Panc1 (cell line): ENCODE results near the gene PLXNA2. TPM values are rescaled to one million over a fixed set of nuclear protein-coding genes. Genes with fewer than 3 reads are reported as not detected.

Experiments
- ATAC-seq: fragments of 200-7000 bp; cut with Tn5 transposase; 2 replicates; pipeline ENCODE4 v1.9.1; 2020; ENCODE audit warnings: mild to moderate bottlenecking, moderate library complexity
- BruUV-seq: library from RNA; stranded (reverse); fragments of 400-500 nt; replicated peaks from 2 replicates; lab custom pipeline; 2021; lab: Mats Ljungman, UMichigan
- CTCF ChIA-PET: fragments of 300-600 bp; sonication (Branson Sonifier 250); formaldehyde crosslinking; loops from one replicate; lab custom pipeline; 2022; ENCODE audit warnings: antibody characterized with exemption; lab: Charles Lee
- POLR2A ChIA-PET: fragments of 300-600 bp; sonication (Branson Sonifier 250); formaldehyde crosslinking; loops from one replicate; lab custom pipeline; 2022; ENCODE audit warnings: antibody characterized with exemption; lab: Charles Lee
- DNase-seq: peaks from one replicate; pipeline ENCODE4 v3.0.0-alpha.2; 2010; ENCODE audit warnings: low read depth, low spot score
- H3K27ac ChIP-seq: 2 replicates; pipeline ENCODE4 v1.5.1; 2011; ENCODE audit warnings: mild to moderate bottlenecking, low read length, inconsistent platforms
- H3K27me3 ChIP-seq: fragments of 200-500 bp; sonication (Bioruptor generic); 2 replicates; pipeline ENCODE4 v1.6.0; 2014; ENCODE audit warnings: low read length, inconsistent platforms; ENCODE audit not compliant: control insufficient read depth, insufficient read depth
- H3K36me3 ChIP-seq: fragments of 200-500 bp; sonication (Bioruptor generic); 2 replicates; pipeline ENCODE4 v1.5.1; 2014; ENCODE audit warnings: inconsistent platforms, mild to moderate bottlenecking, low read length, moderate library complexity; ENCODE audit not compliant: control insufficient read depth, insufficient read depth
- H3K4me1 ChIP-seq: 2 replicates; pipeline ENCODE4 v1.5.1; 2011; ENCODE audit warnings: inconsistent platforms, mild to moderate bottlenecking, low read length, moderate library complexity; ENCODE audit not compliant: control insufficient read depth, insufficient read depth
- H3K4me3 ChIP-seq, 2 experiments: 2 replicates each; pipeline ENCODE4 v1.5.1; 2011 to 2012; ENCODE audit warnings: low read depth in 2 of 2, low read length in 2 of 2, mild to moderate bottlenecking in 2 of 2, inconsistent platforms in 1 of 2, moderate library complexity in 1 of 2
- H3K9me3 ChIP-seq: fragments of 200-500 bp; sonication (Bioruptor generic); 2 replicates; pipeline ENCODE4 v1.5.1; 2014; ENCODE audit warnings: low read depth, mild to moderate bottlenecking, inconsistent platforms, low read length, moderate library complexity; ENCODE audit not compliant: control insufficient read depth, insufficient read depth
- CTCF ChIP-seq: fragments of 450-650 bp; IDR thresholded peaks from 2 replicates; pipeline ENCODE4 v1.5.1; 2017; ENCODE audit warnings: mild to moderate bottlenecking
- POLR2AphosphoS5 ChIP-seq: IDR thresholded peaks from 2 replicates; pipeline ENCODE4 v1.6.1; 2012; ENCODE audit warnings: mild to moderate bottlenecking, low read depth, low read length, moderate library complexity
- SIN3A ChIP-seq: IDR thresholded peaks from 2 replicates; pipeline ENCODE4 v1.6.1; 2012; ENCODE audit warnings: low read depth, mild to moderate bottlenecking, low read length, moderate library complexity, borderline replicate concordance; ENCODE audit not compliant: insufficient read depth
- TCF7L2 ChIP-seq: IDR thresholded peaks from 2 replicates; pipeline ENCODE4 v1.6.1; 2011; ENCODE audit warnings: mild to moderate bottlenecking, low read depth, low read length, inconsistent platforms
- in situ Hi-C: cut with HindIII; loops from 2 replicates; pipeline ENCODE4 v1.10.0; 2016; ENCODE audit warnings: low sequenced_read_pairs, low pct_unique_long_range_greater_than_20kb
- intact Hi-C: fragments of 100-400 bp; cut with micrococcal nuclease; formaldehyde crosslinking; loops from one replicate; pipeline ENCODE4 v1.10.0; 2022; ENCODE audit not compliant: unreplicated experiment
- total RNA-seq: library from RNA; stranded (reverse); gene quantifications from one replicate; pipeline ENCODE4 v1.2.1, GENCODE V29; 2021; ENCODE audit not compliant: unreplicated experiment
- TF ChIP-seq, protein P1 (sequence below), 2 experiments: IDR thresholded peaks; 2 replicates each; pipeline ENCODE4 v1.6.1; 2011 to 2012; ENCODE audit warnings: low read depth in 2 of 2, control low read depth in 1 of 2, low read length in 1 of 2, mild to moderate bottlenecking in 1 of 2, moderate library complexity in 1 of 2; ENCODE audit not compliant: insufficient read depth in 1 of 2

Gene PLXNA2
- total RNA-seq, 1 experiment from 2014 or later, result 0.98 TPM

- H3K9me3 ChIP-seq, result no peaks in the 10 kb centered on the region
- ChIA-PET POLR2A (no interaction called here), CTCF (no interaction called here)
- intact Hi-C loops (no loop called here), in situ Hi-C loops (no loop called here)
- no peak for ATAC-seq
- BruUV-seq, result no TSS peak
- TF ChIP-seq POLR2AphosphoS5 (no peak), CTCF (no peak), SIN3A (no peak), TCF7L2 (no peak)
- TF ChIP-seq, protein P1, sequence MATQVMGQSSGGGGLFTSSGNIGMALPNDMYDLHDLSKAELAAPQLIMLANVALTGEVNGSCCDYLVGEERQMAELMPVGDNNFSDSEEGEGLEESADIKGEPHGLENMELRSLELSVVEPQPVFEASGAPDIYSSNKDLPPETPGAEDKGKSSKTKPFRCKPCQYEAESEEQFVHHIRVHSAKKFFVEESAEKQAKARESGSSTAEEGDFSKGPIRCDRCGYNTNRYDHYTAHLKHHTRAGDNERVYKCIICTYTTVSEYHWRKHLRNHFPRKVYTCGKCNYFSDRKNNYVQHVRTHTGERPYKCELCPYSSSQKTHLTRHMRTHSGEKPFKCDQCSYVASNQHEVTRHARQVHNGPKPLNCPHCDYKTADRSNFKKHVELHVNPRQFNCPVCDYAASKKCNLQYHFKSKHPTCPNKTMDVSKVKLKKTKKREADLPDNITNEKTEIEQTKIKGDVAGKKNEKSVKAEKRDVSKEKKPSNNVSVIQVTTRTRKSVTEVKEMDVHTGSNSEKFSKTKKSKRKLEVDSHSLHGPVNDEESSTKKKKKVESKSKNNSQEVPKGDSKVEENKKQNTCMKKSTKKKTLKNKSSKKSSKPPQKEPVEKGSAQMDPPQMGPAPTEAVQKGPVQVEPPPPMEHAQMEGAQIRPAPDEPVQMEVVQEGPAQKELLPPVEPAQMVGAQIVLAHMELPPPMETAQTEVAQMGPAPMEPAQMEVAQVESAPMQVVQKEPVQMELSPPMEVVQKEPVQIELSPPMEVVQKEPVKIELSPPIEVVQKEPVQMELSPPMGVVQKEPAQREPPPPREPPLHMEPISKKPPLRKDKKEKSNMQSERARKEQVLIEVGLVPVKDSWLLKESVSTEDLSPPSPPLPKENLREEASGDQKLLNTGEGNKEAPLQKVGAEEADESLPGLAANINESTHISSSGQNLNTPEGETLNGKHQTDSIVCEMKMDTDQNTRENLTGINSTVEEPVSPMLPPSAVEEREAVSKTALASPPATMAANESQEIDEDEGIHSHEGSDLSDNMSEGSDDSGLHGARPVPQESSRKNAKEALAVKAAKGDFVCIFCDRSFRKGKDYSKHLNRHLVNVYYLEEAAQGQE (IDR thresholded peaks at IDR 0.05; ENCODE audit: insufficient read depth in 1 of 2, low read depth in 2 of 2, low read length in 1 of 2), result no peak
- no peak overlapping the region for H3K27ac ChIP-seq
- no peaks in the 10 kb centered on the region for H3K4me1 ChIP-seq
- DNase-seq, result no peak
- H3K4me3 ChIP-seq, result no peak overlapping the region
- H3K27me3 ChIP-seq, result no peaks in the 10 kb centered on the region
- H3K36me3 ChIP-seq, result no peaks in the 10 kb centered on the region
These were observed 45.9 kb downstream of the PLXNA2 start for GRCh38 chr1:208198236-208198635.

- no peak overlapping the region for H3K27ac ChIP-seq
- H3K27me3 ChIP-seq, result no peaks in the 10 kb centered on the region
- CTCF ChIA-PET, result no interaction called here
- BruUV-seq, result no TSS peak
- TF ChIP-seq TCF7L2, result no peak
- TF ChIP-seq, protein P1 (IDR thresholded peaks at IDR 0.05; ENCODE audit: insufficient read depth in 1 of 2, low read depth in 2 of 2, low read length in 1 of 2), result no peak
- TF ChIP-seq SIN3A, result no peak
- TF ChIP-seq POLR2AphosphoS5, result no peak
- no peak for TF ChIP-seq CTCF
- no peaks in the 10 kb centered on the region for H3K4me1 ChIP-seq
- H3K9me3 ChIP-seq, result no peaks in the 10 kb centered on the region
- in situ Hi-C loops (no loop called here), intact Hi-C loops (no loop called here)
- POLR2A ChIA-PET, result no interaction called here
- H3K36me3 ChIP-seq, result no peaks in the 10 kb centered on the region
- ATAC-seq, result no peak
- DNase-seq, result no peak
- no peak overlapping the region for H3K4me3 ChIP-seq
These were observed 49.2 kb downstream of the PLXNA2 start for GRCh38 chr1:208194944-208195343.
